HEK293 (cell line): Measurements from ENCODE around the gene PAX2.

ENCODE experiments used
- CTCF ChIA-PET: fragments of 350-600 bp; formaldehyde crosslinking; extraction: SDS; loops from one replicate; lab custom pipeline; 2021; ENCODE audit warnings: antibody characterized with exemption; lab: Yijun Ruan, JAX
- POLR2A ChIA-PET: fragments of 300-600 bp; formaldehyde crosslinking; extraction: SDS; loops from one replicate; lab custom pipeline; 2020; ENCODE audit warnings: antibody characterized with exemption, inconsistent platforms; lab: Yijun Ruan, JAX
- H3K27ac ChIP-seq: fragments of 200-500 bp; sonication (Bioruptor generic); 2 replicates; pipeline ENCODE4 v1.5.1; 2014; ENCODE audit warnings: low read depth, low read length, control low read depth, inconsistent platforms; ENCODE audit errors: extremely low read depth
- H3K36me3 ChIP-seq, 2 experiments: fragments of 200-500 bp in 1 of 2; sonication (Bioruptor generic) in 1 of 2; 1 replicate in 1 of 2; 2 replicates in 1 of 2; pipeline ENCODE4 v1.5.1; 2014 to 2017; ENCODE audit warnings: inconsistent platforms in 2 of 2, low read length in 2 of 2; ENCODE audit not compliant: control insufficient read depth in 2 of 2, insufficient read depth in 1 of 2
- H3K4me1 ChIP-seq: fragments of 200-500 bp; sonication (Bioruptor generic); 2 replicates; pipeline ENCODE4 v1.5.1; 2014; ENCODE audit warnings: mild to moderate bottlenecking, low read length, inconsistent platforms; ENCODE audit not compliant: control insufficient read depth, insufficient read depth
- H3K4me3 ChIP-seq: 2 replicates; pipeline ENCODE4 v1.5.1; 2011; ENCODE audit warnings: low read depth, mild to moderate bottlenecking, control low read depth, low read length, moderate library complexity
- H3K9me3 ChIP-seq: fragments of 200-500 bp; sonication (Bioruptor generic); 2 replicates; pipeline ENCODE4 v1.5.1; 2014; ENCODE audit warnings: low read depth, low read length, inconsistent platforms; ENCODE audit not compliant: control insufficient read depth, insufficient read depth
- GLIS1 ChIP-seq: fragments of 450-650 bp; formaldehyde crosslinking; IDR thresholded peaks from 2 replicates; pipeline ENCODE4 v1.5.1; 2016; ENCODE audit warnings: missing biosample characterization, missing genetic modification characterization
- KLF8 ChIP-seq: fragments of 450-650 bp; formaldehyde crosslinking; IDR thresholded peaks from 2 replicates; pipeline ENCODE4 v1.5.1; 2016; ENCODE audit warnings: missing biosample characterization, missing genetic modification characterization
- SCRT1 ChIP-seq: fragments of 450-650 bp; formaldehyde crosslinking; IDR thresholded peaks from 2 replicates; pipeline ENCODE4 v1.5.1; 2016; ENCODE audit warnings: missing biosample characterization, missing genetic modification characterization, borderline replicate concordance
- ZNF654 ChIP-seq: fragments of 450-650 bp; formaldehyde crosslinking; IDR thresholded peaks from 2 replicates; pipeline ENCODE4 v1.5.1; 2016; ENCODE audit warnings: low read depth, missing biosample characterization, missing genetic modification characterization
- TF ChIP-seq, protein P1 (sequence below): fragments of 450-650 bp; formaldehyde crosslinking; IDR thresholded peaks from 2 replicates; pipeline ENCODE4 v1.5.1; 2016; ENCODE audit warnings: missing biosample characterization, missing genetic modification characterization
- TF ChIP-seq, protein P2 (sequence below): fragments of 450-650 bp; formaldehyde crosslinking; IDR thresholded peaks from 2 replicates; pipeline ENCODE4 v1.5.1; 2017; ENCODE audit warnings: missing biosample characterization, mild to moderate bottlenecking, missing genetic modification characterization, moderate library complexity
- TF ChIP-seq, protein P3 (sequence below): fragments of 450-650 bp; formaldehyde crosslinking; IDR thresholded peaks from 2 replicates; pipeline ENCODE4 v1.5.1; 2016; ENCODE audit warnings: missing biosample characterization, missing genetic modification characterization, borderline replicate concordance
- TF ChIP-seq, protein P4 (sequence below): fragments of 450-650 bp; formaldehyde crosslinking; conservative IDR thresholded peaks from 2 replicates; pipeline ENCODE4 v1.5.1; 2016; ENCODE audit warnings: low read depth, missing biosample characterization, missing genetic modification characterization
- TF ChIP-seq, protein P5 (sequence below): fragments of 450-650 bp; formaldehyde crosslinking; IDR thresholded peaks from 2 replicates; pipeline ENCODE4 v1.5.1; 2017; ENCODE audit warnings: missing biosample characterization, missing genetic modification characterization
- TF ChIP-seq, protein P6 (sequence below): fragments of 450-650 bp; formaldehyde crosslinking; IDR thresholded peaks from 2 replicates; pipeline ENCODE4 v1.5.1; 2016; ENCODE audit warnings: missing biosample characterization, missing genetic modification characterization

Gene PAX2

DNA sequence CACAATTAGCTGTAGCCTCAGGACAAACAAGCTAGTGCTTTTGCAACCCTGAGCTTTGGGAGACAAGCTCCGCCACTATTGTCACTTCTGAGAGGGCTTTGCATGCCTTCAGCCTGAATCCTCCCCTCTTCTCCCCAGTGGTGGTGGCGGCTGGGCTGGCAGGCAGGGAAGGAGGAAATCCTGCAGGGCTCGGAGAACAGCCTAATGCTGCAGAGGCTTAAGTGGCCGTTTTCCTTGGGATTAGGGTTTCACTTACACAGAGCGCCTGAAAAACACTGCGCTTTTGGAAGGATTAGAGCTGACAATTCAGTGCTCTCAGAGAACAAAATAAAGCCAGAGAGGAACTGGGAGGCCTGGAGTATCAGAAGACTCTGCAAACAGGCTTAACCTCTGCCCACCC lies 71.3 kb downstream of the PAX2 start:
- H3K9me3 ChIP-seq: no peaks in the 10 kb centered on the region
- CTCF ChIA-PET: interaction anchor here (0.7 to 4.9 kb wide), 7 partner anchors 17 to 254 kb away, joined by 3 to 35 read pairs (median 4); no protein-coding TSS in a partner anchor
- POLR2A ChIA-PET: no interaction called here
- TF ChIP-seq, protein P1, sequence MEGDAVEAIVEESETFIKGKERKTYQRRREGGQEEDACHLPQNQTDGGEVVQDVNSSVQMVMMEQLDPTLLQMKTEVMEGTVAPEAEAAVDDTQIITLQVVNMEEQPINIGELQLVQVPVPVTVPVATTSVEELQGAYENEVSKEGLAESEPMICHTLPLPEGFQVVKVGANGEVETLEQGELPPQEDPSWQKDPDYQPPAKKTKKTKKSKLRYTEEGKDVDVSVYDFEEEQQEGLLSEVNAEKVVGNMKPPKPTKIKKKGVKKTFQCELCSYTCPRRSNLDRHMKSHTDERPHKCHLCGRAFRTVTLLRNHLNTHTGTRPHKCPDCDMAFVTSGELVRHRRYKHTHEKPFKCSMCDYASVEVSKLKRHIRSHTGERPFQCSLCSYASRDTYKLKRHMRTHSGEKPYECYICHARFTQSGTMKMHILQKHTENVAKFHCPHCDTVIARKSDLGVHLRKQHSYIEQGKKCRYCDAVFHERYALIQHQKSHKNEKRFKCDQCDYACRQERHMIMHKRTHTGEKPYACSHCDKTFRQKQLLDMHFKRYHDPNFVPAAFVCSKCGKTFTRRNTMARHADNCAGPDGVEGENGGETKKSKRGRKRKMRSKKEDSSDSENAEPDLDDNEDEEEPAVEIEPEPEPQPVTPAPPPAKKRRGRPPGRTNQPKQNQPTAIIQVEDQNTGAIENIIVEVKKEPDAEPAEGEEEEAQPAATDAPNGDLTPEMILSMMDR (tag by site-specific recombination): no peak
- TF ChIP-seq, protein P2, sequence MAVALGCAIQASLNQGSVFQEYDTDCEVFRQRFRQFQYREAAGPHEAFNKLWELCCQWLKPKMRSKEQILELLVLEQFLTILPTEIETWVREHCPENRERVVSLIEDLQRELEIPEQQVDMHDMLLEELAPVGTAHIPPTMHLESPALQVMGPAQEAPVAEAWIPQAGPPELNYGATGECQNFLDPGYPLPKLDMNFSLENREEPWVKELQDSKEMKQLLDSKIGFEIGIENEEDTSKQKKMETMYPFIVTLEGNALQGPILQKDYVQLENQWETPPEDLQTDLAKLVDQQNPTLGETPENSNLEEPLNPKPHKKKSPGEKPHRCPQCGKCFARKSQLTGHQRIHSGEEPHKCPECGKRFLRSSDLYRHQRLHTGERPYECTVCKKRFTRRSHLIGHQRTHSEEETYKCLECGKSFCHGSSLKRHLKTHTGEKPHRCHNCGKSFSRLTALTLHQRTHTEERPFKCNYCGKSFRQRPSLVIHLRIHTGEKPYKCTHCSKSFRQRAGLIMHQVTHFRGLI (tag by site-specific recombination): no peak
- TF ChIP-seq, protein P3, sequence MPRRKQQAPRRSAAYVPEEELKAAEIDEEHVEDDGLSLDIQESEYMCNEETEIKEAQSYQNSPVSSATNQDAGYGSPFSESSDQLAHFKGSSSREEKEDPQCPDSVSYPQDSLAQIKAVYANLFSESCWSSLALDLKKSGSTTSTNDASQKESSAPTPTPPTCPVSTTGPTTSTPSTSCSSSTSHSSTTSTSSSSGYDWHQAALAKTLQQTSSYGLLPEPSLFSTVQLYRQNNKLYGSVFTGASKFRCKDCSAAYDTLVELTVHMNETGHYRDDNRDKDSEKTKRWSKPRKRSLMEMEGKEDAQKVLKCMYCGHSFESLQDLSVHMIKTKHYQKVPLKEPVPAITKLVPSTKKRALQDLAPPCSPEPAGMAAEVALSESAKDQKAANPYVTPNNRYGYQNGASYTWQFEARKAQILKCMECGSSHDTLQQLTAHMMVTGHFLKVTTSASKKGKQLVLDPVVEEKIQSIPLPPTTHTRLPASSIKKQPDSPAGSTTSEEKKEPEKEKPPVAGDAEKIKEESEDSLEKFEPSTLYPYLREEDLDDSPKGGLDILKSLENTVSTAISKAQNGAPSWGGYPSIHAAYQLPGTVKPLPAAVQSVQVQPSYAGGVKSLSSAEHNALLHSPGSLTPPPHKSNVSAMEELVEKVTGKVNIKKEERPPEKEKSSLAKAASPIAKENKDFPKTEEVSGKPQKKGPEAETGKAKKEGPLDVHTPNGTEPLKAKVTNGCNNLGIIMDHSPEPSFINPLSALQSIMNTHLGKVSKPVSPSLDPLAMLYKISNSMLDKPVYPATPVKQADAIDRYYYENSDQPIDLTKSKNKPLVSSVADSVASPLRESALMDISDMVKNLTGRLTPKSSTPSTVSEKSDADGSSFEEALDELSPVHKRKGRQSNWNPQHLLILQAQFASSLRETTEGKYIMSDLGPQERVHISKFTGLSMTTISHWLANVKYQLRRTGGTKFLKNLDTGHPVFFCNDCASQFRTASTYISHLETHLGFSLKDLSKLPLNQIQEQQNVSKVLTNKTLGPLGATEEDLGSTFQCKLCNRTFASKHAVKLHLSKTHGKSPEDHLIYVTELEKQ (tag by site-specific recombination): no peak
- TF ChIP-seq, protein P4, sequence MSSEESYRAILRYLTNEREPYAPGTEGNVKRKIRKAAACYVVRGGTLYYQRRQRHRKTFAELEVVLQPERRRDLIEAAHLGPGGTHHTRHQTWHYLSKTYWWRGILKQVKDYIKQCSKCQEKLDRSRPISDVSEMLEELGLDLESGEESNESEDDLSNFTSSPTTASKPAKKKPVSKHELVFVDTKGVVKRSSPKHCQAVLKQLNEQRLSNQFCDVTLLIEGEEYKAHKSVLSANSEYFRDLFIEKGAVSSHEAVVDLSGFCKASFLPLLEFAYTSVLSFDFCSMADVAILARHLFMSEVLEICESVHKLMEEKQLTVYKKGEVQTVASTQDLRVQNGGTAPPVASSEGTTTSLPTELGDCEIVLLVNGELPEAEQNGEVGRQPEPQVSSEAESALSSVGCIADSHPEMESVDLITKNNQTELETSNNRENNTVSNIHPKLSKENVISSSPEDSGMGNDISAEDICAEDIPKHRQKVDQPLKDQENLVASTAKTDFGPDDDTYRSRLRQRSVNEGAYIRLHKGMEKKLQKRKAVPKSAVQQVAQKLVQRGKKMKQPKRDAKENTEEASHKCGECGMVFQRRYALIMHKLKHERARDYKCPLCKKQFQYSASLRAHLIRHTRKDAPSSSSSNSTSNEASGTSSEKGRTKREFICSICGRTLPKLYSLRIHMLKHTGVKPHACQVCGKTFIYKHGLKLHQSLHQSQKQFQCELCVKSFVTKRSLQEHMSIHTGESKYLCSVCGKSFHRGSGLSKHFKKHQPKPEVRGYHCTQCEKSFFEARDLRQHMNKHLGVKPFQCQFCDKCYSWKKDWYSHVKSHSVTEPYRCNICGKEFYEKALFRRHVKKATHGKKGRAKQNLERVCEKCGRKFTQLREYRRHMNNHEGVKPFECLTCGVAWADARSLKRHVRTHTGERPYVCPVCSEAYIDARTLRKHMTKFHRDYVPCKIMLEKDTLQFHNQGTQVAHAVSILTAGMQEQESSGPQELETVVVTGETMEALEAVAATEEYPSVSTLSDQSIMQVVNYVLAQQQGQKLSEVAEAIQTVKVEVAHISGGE: no peak
- TF ChIP-seq, protein P5, sequence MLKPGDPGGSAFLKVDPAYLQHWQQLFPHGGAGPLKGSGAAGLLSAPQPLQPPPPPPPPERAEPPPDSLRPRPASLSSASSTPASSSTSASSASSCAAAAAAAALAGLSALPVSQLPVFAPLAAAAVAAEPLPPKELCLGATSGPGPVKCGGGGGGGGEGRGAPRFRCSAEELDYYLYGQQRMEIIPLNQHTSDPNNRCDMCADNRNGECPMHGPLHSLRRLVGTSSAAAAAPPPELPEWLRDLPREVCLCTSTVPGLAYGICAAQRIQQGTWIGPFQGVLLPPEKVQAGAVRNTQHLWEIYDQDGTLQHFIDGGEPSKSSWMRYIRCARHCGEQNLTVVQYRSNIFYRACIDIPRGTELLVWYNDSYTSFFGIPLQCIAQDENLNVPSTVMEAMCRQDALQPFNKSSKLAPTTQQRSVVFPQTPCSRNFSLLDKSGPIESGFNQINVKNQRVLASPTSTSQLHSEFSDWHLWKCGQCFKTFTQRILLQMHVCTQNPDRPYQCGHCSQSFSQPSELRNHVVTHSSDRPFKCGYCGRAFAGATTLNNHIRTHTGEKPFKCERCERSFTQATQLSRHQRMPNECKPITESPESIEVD (tag by site-specific recombination): no peak
- TF ChIP-seq, all 188 proteins: peak for 0
- Histone ChIP-seq H3K36me3 (no peaks in the 10 kb centered on the region), H3K27ac (no peak overlapping the region), H3K4me3 (no peak overlapping the region), H3K4me1 (no peaks in the 10 kb centered on the region)

DNA sequence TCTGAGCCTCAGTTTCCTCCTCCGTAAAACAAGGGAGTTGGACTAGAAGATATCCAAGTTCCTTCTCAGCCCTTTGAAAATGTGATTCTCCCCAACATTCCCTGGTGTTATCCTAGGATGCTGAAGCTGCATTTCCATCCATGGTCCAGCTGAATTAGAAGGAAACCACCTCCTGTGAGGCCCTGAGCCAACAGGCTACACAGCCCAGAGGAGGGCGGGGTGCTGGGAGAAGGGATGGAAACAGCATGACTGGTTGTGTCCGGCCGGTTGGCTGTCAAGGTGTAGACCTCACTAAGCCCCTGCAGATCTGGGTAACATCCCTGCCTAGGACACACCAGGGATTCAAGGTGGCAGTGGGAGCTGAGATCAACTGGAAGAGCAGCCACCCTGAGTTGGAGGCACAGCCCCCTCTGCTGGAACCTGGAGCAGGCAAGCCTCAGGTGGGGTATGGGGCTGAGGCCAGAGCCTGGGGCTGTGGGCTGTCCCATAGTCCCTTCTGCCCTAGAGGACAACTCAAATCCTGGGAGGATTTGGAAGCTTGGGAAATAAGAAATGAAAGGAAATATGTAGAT lies 72.0 kb downstream of the PAX2 start:
- TF ChIP-seq, protein P6, sequence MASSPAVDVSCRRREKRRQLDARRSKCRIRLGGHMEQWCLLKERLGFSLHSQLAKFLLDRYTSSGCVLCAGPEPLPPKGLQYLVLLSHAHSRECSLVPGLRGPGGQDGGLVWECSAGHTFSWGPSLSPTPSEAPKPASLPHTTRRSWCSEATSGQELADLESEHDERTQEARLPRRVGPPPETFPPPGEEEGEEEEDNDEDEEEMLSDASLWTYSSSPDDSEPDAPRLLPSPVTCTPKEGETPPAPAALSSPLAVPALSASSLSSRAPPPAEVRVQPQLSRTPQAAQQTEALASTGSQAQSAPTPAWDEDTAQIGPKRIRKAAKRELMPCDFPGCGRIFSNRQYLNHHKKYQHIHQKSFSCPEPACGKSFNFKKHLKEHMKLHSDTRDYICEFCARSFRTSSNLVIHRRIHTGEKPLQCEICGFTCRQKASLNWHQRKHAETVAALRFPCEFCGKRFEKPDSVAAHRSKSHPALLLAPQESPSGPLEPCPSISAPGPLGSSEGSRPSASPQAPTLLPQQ: no peak
- TF ChIP-seq ZNF654 (peak; percentile 65), GLIS1 (tag by site-specific recombination) (peak; percentile 35; the same call in 1 of the 2 replicates), KLF8 (no peak), SCRT1 (peak; percentile 38; the same call in 1 of the 2 replicates)
- H3K36me3 ChIP-seq: no peaks in the 10 kb centered on the region
- CTCF ChIA-PET: interaction anchor here (0.7 to 4.9 kb wide), 9 partner anchors 15 to 255 kb away, joined by 3 to 35 read pairs (median 4); no protein-coding TSS in a partner anchor
- H3K4me3 ChIP-seq: no peak overlapping the region
- no peaks in the 10 kb centered on the region for H3K4me1 ChIP-seq
- POLR2A ChIA-PET: no interaction called here
- no peaks in the 10 kb centered on the region for H3K9me3 ChIP-seq
- H3K27ac ChIP-seq: no peak overlapping the region
